Fibroblast of pulmonary artery (primary cell): ENCODE results near the gene TMEM150A.
A peak's percentile ranks its signal among the peaks of the same experiment; 100 is the strongest.

Experiments used
- DNase-seq: peaks from one replicate; pipeline ENCODE4 v3.0.0-alpha.2; 2010; ENCODE audit warnings: low read depth
- H3K4me3 ChIP-seq: replicated peaks from 2 replicates; pipeline ENCODE4 v1.5.1; 2011; ENCODE audit warnings: low read depth, mild to moderate bottlenecking, control low read depth, low read length, moderate library complexity
- CTCF ChIP-seq: IDR thresholded peaks from 2 replicates; pipeline ENCODE4 v1.5.1; 2011; ENCODE audit warnings: mild to moderate bottlenecking, control low read depth, low read length, inconsistent platforms; ENCODE audit errors: missing control alignments

Gene TMEM150A

DNA sequence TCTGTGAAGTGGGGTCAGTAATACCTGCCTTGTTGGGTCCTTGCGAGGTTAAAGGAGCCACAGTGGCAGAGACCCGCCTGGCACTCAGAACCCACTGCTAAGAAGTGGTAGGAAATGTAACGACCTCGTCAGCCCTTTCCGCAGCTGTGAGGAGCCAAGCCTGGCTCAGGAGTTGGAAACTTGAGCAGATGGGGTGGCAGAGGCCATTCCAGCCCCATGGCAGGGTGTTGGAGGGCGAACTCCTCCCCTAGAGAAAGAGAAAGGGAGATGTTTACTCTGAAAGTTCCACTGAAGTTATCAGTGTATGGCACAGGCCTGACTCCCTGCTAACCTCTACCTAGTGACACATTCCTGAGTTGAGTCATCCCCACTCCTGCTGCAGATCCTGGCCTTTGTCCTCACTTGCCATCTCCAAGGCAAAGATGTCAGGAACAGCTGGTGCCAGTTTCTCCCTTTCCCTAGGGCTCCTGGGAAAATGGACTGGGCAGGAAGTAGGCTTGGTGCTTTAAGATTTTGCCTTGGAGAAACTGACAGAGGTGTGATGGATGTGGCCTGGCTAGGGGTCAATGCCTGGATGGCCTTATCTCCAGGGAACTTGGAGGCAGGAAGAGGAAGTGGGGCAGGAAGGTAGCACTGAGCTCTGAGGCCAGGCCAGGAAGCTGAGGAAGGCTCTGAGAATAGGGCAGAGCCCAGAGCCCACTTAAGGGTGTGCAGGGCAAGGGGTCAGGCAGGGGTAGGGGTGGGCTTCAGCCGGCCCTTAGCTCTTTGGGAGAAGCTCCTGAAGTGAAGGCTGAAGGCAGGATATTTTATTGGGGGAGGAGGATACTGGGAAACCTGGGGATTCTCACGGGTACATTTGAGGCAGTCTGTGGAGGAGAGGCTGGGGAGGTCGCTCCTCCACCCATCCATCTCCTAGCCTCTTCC lies 17.4 kb downstream of the TMEM150A start:
- DNase-seq: peak; percentile 68
- no peak for TF ChIP-seq CTCF
- peak overlapping the region; percentile 57 for H3K4me3 ChIP-seq

- TF ChIP-seq CTCF: no peak
- peak within 1 kb of the TSS; percentile 57 for H3K4me3 ChIP-seq
- DNase-seq: no peak
Measured at GRCh38 chr2:85584354-85584856, 18.1 kb downstream of the TMEM150A start, which contains the start of gene VAMP5. Gene VAMP5 (plus strand): TSS chr2:85584431. CDS start chr2:85584491, 60 bp downstream.

- DNase-seq: no peak
- peak overlapping the region; percentile 57 for H3K4me3 ChIP-seq
- no peak for TF ChIP-seq CTCF
Measured at GRCh38 chr2:85583667-85584353, 18.7 kb downstream of the TMEM150A start.

- no peak overlapping the region for H3K4me3 ChIP-seq
- DNase-seq: no peak
- TF ChIP-seq CTCF: no peak
Measured at GRCh38 chr2:85582492-85582891, 20.0 kb downstream of the TMEM150A start.

DNA sequence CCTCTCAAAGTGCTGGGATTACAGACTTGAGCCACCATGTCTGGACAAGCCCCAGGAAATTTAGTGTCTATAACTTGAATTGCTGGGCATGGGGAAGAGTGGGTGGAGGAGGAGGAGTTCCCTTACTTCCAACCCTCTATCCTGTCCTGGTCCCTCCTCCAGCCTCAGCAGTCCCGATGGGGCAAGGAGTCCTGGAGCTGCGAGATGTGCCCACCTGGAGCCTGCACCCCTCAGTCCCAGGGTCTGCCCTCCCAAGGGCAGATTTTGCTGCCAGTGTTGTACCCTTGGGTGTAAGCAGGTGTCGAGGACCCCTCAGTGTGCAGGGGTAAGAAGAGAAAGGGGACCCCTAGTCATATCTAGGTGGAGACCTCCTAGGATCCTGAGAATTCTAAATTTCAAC lies 22.3 kb downstream of the TMEM150A start:
- no peak for DNase-seq
- no peak for TF ChIP-seq CTCF
- no peak overlapping the region for H3K4me3 ChIP-seq

- H3K4me3 ChIP-seq: no peak overlapping the region
Measured at GRCh38 chr2:85579266-85579935, 23.1 kb downstream of the TMEM150A start.

More at GRCh38 chr2:85579266-85579935, 23.1 kb downstream of the TMEM150A start:
- no peak for TF ChIP-seq CTCF
- DNase-seq: no peak
